ENCODE measurements around the gene CDKN2AIPNL. TPM values are rescaled to one million over a fixed set of nuclear protein-coding genes. Genes with fewer than 3 reads are reported as not detected.

The CDKN2AIPNL gene
- total and polyA plus RNA-seq, 2 donors (not counting 3 experiments of a cell fraction or from before 2014, with no cell fraction given): 22.2 to 36.5 TPM

GRCh38 chr5:134460551-134460950 is 48.9 kb upstream of the CDKN2AIPNL start:
- no peaks in the 10 kb centered on the region for H3K9me3 ChIP-seq (replicated peaks; ENCODE audit: control insufficient read depth, insufficient read depth, low read length)
- H3K79me2 ChIP-seq (ENCODE audit: control insufficient read depth, insufficient read depth, low read length): no peaks in the 10 kb centered on the region
- H3K36me3 ChIP-seq (ENCODE audit: control insufficient read depth in 2 of 2, extremely low read depth in 1 of 2, insufficient read depth in 2 of 2, low read length in 2 of 2): no peaks in the 10 kb centered on the region
- intact Hi-C loops (cut with micrococcal nuclease): no loop called here
- no peaks in the 10 kb centered on the region for H3K27me3 ChIP-seq (ENCODE audit: control insufficient read depth in 2 of 2, insufficient read depth in 2 of 2, low read length in 2 of 2)
- no peak overlapping the region for H3K4me3 ChIP-seq (replicated peaks in 1 of 3; ENCODE audit: insufficient read depth in 1 of 3, low read depth in 1 of 3, low read length in 3 of 3)
- H3K9ac ChIP-seq (replicated peaks; ENCODE audit: extremely low read depth, insufficient read depth, low read length): no peak overlapping the region
- ChIA-PET POLR2A (no interaction called here), CTCF (no interaction called here)
- no TSS peak for BruUV-seq (replicated peaks)
- dilution Hi-C loops (cut with MboI; ENCODE audit: extremely low pct_ligation_motif_present, low sequenced_read_pairs): no loop called here
- H3K4me1 ChIP-seq (ENCODE audit: control insufficient read depth, extremely low read depth, insufficient read depth, low read length): peaks cover 3% of the 10 kb centered on the region
- no peak overlapping the region for H3K4me2 ChIP-seq (ENCODE audit: insufficient read depth, low read length)
- TF ChIP-seq FOS (IDR thresholded peaks at IDR 0.05; ENCODE audit: borderline replicate concordance, insufficient read depth, low read length) (no peak), MAX (IDR thresholded peaks at IDR 0.05; ENCODE audit: insufficient read depth, insufficient read length) (no peak), GATA2 (IDR thresholded peaks at IDR 0.05; ENCODE audit: insufficient read depth, insufficient read length, low read depth, low read length) (no peak), POLR2A (IDR thresholded peaks at IDR 0.05; ENCODE audit: low read depth, low read length) (no peak), POLR2AphosphoS5 (IDR thresholded peaks at IDR 0.05; ENCODE audit: insufficient read depth, low read depth, low read length) (no peak), JUN (IDR thresholded peaks at IDR 0.05; ENCODE audit: borderline replicate concordance, insufficient read depth, insufficient read length, low read depth) (no peak), MYC (IDR thresholded peaks at IDR 0.05; ENCODE audit: low read depth, low read length) (no peak), CTCF (IDR thresholded peaks at IDR 0.05; ENCODE audit: extremely low read depth in 1 of 2, insufficient read depth in 1 of 2, low read depth in 1 of 2, low read length in 2 of 2) (no peak), EZH2 (IDR thresholded peaks at IDR 0.05; ENCODE audit: borderline replicate concordance, low read depth, low read length, severe bottlenecking) (no peak)
- DNase-seq (ENCODE audit: low read depth, low spot score) (no peak), FAIRE-seq (no peak)
- no peak overlapping the region for H3K27ac ChIP-seq (ENCODE audit: insufficient read depth, low read depth, low read length)
- no peak overlapping the region for H2AFZ ChIP-seq (ENCODE audit: low read depth, low read length)
- no peaks in the 10 kb centered on the region for H4K20me1 ChIP-seq (replicated peaks; ENCODE audit: control insufficient read depth, extremely low read depth, insufficient read depth, low read length)
- no peaks in the 10 kb centered on the region for H3K9me1 ChIP-seq (replicated peaks; ENCODE audit: control insufficient read depth, extremely low read depth, insufficient read depth, low read length)

Measured in endothelial cell of umbilical vein (primary cell).